ENCODE results near the gene P2RY13.
A peak's percentile ranks its signal among the peaks of the same experiment; 100 is the strongest.

The P2RY13 gene

GRCh38 chr3:151283387-151283786 lies 46.0 kb downstream of the P2RY13 start:
- no peak for DNase-seq (ENCODE audit: extremely low read depth, low read depth)
- TF ChIP-seq CTCF (IDR thresholded peaks at IDR 0.05; ENCODE audit: low read depth, low read length) = no peak

- no peak for DNase-seq (ENCODE audit: extremely low read depth, low read depth)
- peak; percentile 50 for TF ChIP-seq CTCF (IDR thresholded peaks at IDR 0.05; ENCODE audit: low read depth, low read length)
Measured at GRCh38 chr3:151282921-151283320, 46.4 kb downstream of the P2RY13 start.

GRCh38 chr3:151281671-151282324 lies 47.6 kb downstream of the P2RY13 start:
- no peak for TF ChIP-seq CTCF (IDR thresholded peaks at IDR 0.05; ENCODE audit: low read depth, low read length)
- no peak for DNase-seq (ENCODE audit: extremely low read depth, low read depth)

GRCh38 chr3:151278230-151278629 lies 51.1 kb downstream of the P2RY13 start, which contains the start of gene P2RY14:
P2RY14 (minus strand) TSS chr3:151278542; CDS start chr3:151214316, 64,226 bp downstream.
- TF ChIP-seq CTCF (IDR thresholded peaks at IDR 0.05; ENCODE audit: low read depth, low read length) = no peak
- DNase-seq (ENCODE audit: extremely low read depth, low read depth) = no peak

- TF ChIP-seq CTCF (IDR thresholded peaks at IDR 0.05; ENCODE audit: low read depth, low read length) = no peak
- no peak for DNase-seq (ENCODE audit: extremely low read depth, low read depth)
Measured at GRCh38 chr3:151276687-151277042, 52.7 kb downstream of the P2RY13 start.

All from AG09319 (cell line).